Skin epidermis (tissue), 12 donors: ENCODE measurements around the gene ZNF419.
"Not testable (repeated sequence)": the region's sequence is repeated elsewhere in the genome, so short reads cannot be mapped to it uniquely, and the experiment has no call there.

Source experiments
- H3K27ac ChIP-seq, 21 experiments: fragments of 200-600 bp; sonication (generic) in 11 of 21; one replicate each; pipeline ENCODE4 v1.5.0; 2020; ENCODE audit warnings: mild to moderate bottlenecking in 3 of 21, inconsistent platforms in 2 of 21, moderate library complexity in 2 of 21
- H3K4me3 ChIP-seq, 7 experiments: fragments of 200-600 bp; sonication (generic) in 2 of 7; one replicate each; pipeline ENCODE4 v1.5.0; 2020; ENCODE audit warnings: inconsistent platforms in 2 of 7, mild to moderate bottlenecking in 2 of 7, moderate library complexity in 1 of 7

ZNF419 gene

GRCh38 chr19:57518021-57518420 is 30.5 kb downstream of the ZNF419 start:
- not testable (repeated sequence) for H3K4me3 ChIP-seq, H3K27ac ChIP-seq

- Histone ChIP-seq H3K4me3 (peak within 1 kb of the TSS; percentile 55 to 80 (median 70)), H3K27ac (peak within 1 kb of the TSS; percentile 37 to 90 (median 81))
Observed at GRCh38 chr19:57527136-57527881, 39.8 kb downstream of the ZNF419 start, which contains the start of gene ZNF549. TSS of gene ZNF549 (plus strand) at chr19:57527356. CDS start at chr19:57527574, 218 bp downstream.

- no peak overlapping the region for H3K4me3 ChIP-seq
- H3K27ac ChIP-seq: no peak overlapping the region
Observed at GRCh38 chr19:57537953-57538547, 50.5 kb downstream of the ZNF419 start.
